GM12878 (cell line): ENCODE data around the gene SCYGR3.

Experiments
- EZH2 ChIP-seq: IDR thresholded peaks from 2 replicates; pipeline ENCODE4 v1.6.1; 2012; ENCODE audit warnings: low read depth, mild to moderate bottlenecking, control low read depth, inconsistent platforms, low read length, borderline replicate concordance; ENCODE audit not compliant: control insufficient read depth
- HDGF ChIP-seq: fragments of 450-650 bp; IDR thresholded peaks from 2 replicates; pipeline ENCODE4 v1.6.1; 2016; ENCODE audit warnings: antibody characterized with exemption

DNA sequence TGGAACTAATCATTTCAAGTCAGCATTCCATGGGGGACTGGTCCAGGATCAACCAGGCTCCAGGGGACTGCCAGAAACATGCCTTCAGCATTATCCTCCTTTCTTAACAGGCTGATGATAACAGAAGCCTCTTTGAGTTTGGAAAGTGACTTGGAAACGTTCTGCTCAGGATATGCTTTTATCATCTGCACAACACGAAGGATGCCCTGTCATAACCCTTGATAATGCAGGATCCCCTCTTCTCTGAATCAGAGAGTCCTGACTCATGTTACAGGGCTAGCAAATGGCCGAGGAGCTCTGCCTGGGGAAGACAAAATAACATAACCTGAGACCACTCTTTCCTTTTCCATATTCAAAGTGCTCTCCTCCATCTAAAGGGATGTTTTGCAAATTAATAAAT is 6.7 kb downstream of the SCYGR3 start:
- TF ChIP-seq EZH2 (no peak), HDGF (no peak)
